Inflammatory macrophage (primary cell): ENCODE measurements around the gene TIMM23B.
"Not testable (repeated sequence)": the region's sequence is repeated elsewhere in the genome, so short reads cannot be mapped to it uniquely, and the experiment has no call there.

Experiments used
- DNase-seq, 2 donors: peaks; one replicate each; pipeline ENCODE4 v3.0.0-alpha.2; 2020 to 2022
- total RNA-seq, 18 experiments: gene quantifications; one replicate each; lab custom pipeline; 2026; ENCODE audit warnings: mixed read lengths in 6 of 18, inconsistent platforms in 2 of 18; lab: John Stamatoyannopoulos, UW

Gene TIMM23B
- total RNA-seq: 0.78 to 2.7 (median 2.2) reads per million in 18 experiments

- DNase-seq: peak; percentile 80 to 87
These were observed at the start of gene TIMM23B, which contains the start of gene PARG for GRCh38 chr10:49941447-49942338. Gene TIMM23B (plus strand): TSS chr10:49942053. CDS start chr10:49942195, 142 bp downstream. Gene PARG (minus strand): TSS chr10:49942027. CDS start chr10:49941725, 302 bp downstream.

- not testable (repeated sequence) for DNase-seq
These were observed 41.9 kb upstream of the TIMM23B start for GRCh38 chr10:49899999-49900398.

GRCh38 chr10:49900406-49900805 is 41.4 kb upstream of the TIMM23B start:
- not testable (repeated sequence) for DNase-seq

GRCh38 chr10:49903829-49904228 is 38.0 kb upstream of the TIMM23B start:
- not testable (repeated sequence) for DNase-seq

GRCh38 chr10:49908290-49909080 is 33.4 kb upstream of the TIMM23B start:
- DNase-seq: not testable (repeated sequence)

- not testable (repeated sequence) for DNase-seq
These were observed 31.6 kb upstream of the TIMM23B start for GRCh38 chr10:49910295-49910694.

- DNase-seq: not testable (repeated sequence)
These were observed 25.4 kb upstream of the TIMM23B start for GRCh38 chr10:49916451-49916850.

- DNase-seq: not testable (repeated sequence)
These were observed 23.9 kb upstream of the TIMM23B start for GRCh38 chr10:49917927-49918326.

- DNase-seq: not testable (repeated sequence)
These were observed 19.8 kb upstream of the TIMM23B start for GRCh38 chr10:49922041-49922440.

- DNase-seq: not testable (repeated sequence)
These were observed 18.3 kb upstream of the TIMM23B start for GRCh38 chr10:49923572-49923971.

GRCh38 chr10:49931276-49931675 is 10.6 kb upstream of the TIMM23B start:
- DNase-seq: not testable (repeated sequence)

- not testable (repeated sequence) for DNase-seq
These were observed 9.7 kb upstream of the TIMM23B start for GRCh38 chr10:49931959-49932728.

GRCh38 chr10:49942339-49942705 is 469 bp downstream of the TIMM23B start:
- peak in 1 of 2 donors; percentile 0 for DNase-seq

- DNase-seq: not testable (repeated sequence)
These were observed 1.8 kb downstream of the TIMM23B start for GRCh38 chr10:49943607-49944006.

GRCh38 chr10:49948142-49948541 is 6.3 kb downstream of the TIMM23B start:
- not testable (repeated sequence) for DNase-seq

GRCh38 chr10:49948737-49949136 is 6.9 kb downstream of the TIMM23B start:
- not testable (repeated sequence) for DNase-seq

GRCh38 chr10:49952006-49952405 is 10.2 kb downstream of the TIMM23B start:
- DNase-seq: not testable (repeated sequence)

GRCh38 chr10:49953122-49953521 is 11.3 kb downstream of the TIMM23B start:
- not testable (repeated sequence) for DNase-seq

GRCh38 chr10:49970331-49970857 is 28.5 kb downstream of the TIMM23B start:
- DNase-seq: not testable (repeated sequence)

GRCh38 chr10:49971466-49971865 is 29.6 kb downstream of the TIMM23B start:
- DNase-seq: not testable (repeated sequence)

- DNase-seq: not testable (repeated sequence)
These were observed 30.2 kb downstream of the TIMM23B start for GRCh38 chr10:49972094-49972493.

- not testable (repeated sequence) for DNase-seq
These were observed 35.9 kb downstream of the TIMM23B start for GRCh38 chr10:49977756-49978155.
